AG20443 (cell line): Measurements from ENCODE around the gene DEPDC5.
A peak's percentile ranks its signal among the peaks of the same experiment; 100 is the strongest.

Experiments used
- DNase-seq: peaks from one replicate; pipeline ENCODE4 v3.0.0; 2012; ENCODE audit warnings: low spot score, mixed read lengths

DEPDC5 gene

GRCh38 chr22:31896472-31896871 is 142.7 kb downstream of the DEPDC5 start:
- DNase-seq: no peak

- DNase-seq: peak; percentile 48
Measured at GRCh38 chr22:31897842-31898805, 144.3 kb downstream of the DEPDC5 start.

- DNase-seq: no peak
Measured at GRCh38 chr22:31898926-31899325, 145.1 kb downstream of the DEPDC5 start.

- no peak for DNase-seq
Measured at GRCh38 chr22:31899669-31900068, 145.8 kb downstream of the DEPDC5 start.

GRCh38 chr22:31901388-31902137 is 147.7 kb downstream of the DEPDC5 start:
- no peak for DNase-seq

- no peak for DNase-seq
Measured at GRCh38 chr22:31904651-31905050, 150.8 kb downstream of the DEPDC5 start.

- DNase-seq: no peak
Measured at GRCh38 chr22:31905356-31905755, 151.5 kb downstream of the DEPDC5 start.

- DNase-seq: no peak
Measured at GRCh38 chr22:31906086-31906485, 152.3 kb downstream of the DEPDC5 start.

GRCh38 chr22:31906569-31906968 is 152.8 kb downstream of the DEPDC5 start:
- DNase-seq: no peak

GRCh38 chr22:31909977-31910376 is 156.2 kb downstream of the DEPDC5 start:
- DNase-seq: no peak

- DNase-seq: no peak
Measured at GRCh38 chr22:31911565-31912406, 158.0 kb downstream of the DEPDC5 start.

GRCh38 chr22:31912407-31912743 is 158.6 kb downstream of the DEPDC5 start:
- DNase-seq: peak; percentile 30

- no peak for DNase-seq
Measured at GRCh38 chr22:31915586-31915985, 161.8 kb downstream of the DEPDC5 start.

- no peak for DNase-seq
Measured at GRCh38 chr22:31917227-31917921, 163.6 kb downstream of the DEPDC5 start.

GRCh38 chr22:31919730-31920129 is 165.9 kb downstream of the DEPDC5 start:
- no peak for DNase-seq

- DNase-seq: no peak
Measured at GRCh38 chr22:31920306-31920705, 166.5 kb downstream of the DEPDC5 start.

- no peak for DNase-seq
Measured at GRCh38 chr22:31921106-31921505, 167.3 kb downstream of the DEPDC5 start.

GRCh38 chr22:31922534-31922933 is 168.7 kb downstream of the DEPDC5 start:
- DNase-seq: no peak

- DNase-seq: no peak
Measured at GRCh38 chr22:31923136-31923535, 169.3 kb downstream of the DEPDC5 start.

- DNase-seq: no peak
Measured at GRCh38 chr22:31923747-31924146, 169.9 kb downstream of the DEPDC5 start.

GRCh38 chr22:31925056-31925455 is 171.2 kb downstream of the DEPDC5 start:
- no peak for DNase-seq

- no peak for DNase-seq
Measured at GRCh38 chr22:31926024-31926423, 172.2 kb downstream of the DEPDC5 start.
